Measurements from ENCODE around the gene RPH3AL. TPM values are rescaled to one million over a fixed set of nuclear protein-coding genes. Genes with fewer than 3 reads are reported as not detected.

RPH3AL gene
- total and polyA plus RNA-seq, 10 of the 15 experiments (the other 5 are each of a cell fraction or from before 2014, with no cell fraction given): 0.04 to 1.2 (median 0.47) TPM; not detected in 2

- WGBS (ENCODE audit: insufficient coverage, insufficient replicate concordance, low lambda C conversion rate, missing lambda C conversion rate): 64% methylated on average over 22 of the region's 22 CpGs
- no peak overlapping the region for H3K4me3 ChIP-seq
- ChIA-PET SMC1A (ENCODE audit: uncharacterized antibody, unreplicated experiment) (interaction anchor here (1.0 kb wide), 1 partner anchor 9 kb away, joined by 5 read pairs; no protein-coding TSS in a partner anchor), RAD21 (ENCODE audit: unreplicated experiment) (no interaction called here), POLR2A (no interaction called here), CTCF (no interaction called here)
- no peaks in the 10 kb centered on the region for H3K27me3 ChIP-seq (replicated peaks in 1 of 2; ENCODE audit: control insufficient read depth in 2 of 2, insufficient read depth in 2 of 2, low read length in 1 of 2)
- H3K27ac ChIP-seq (ENCODE audit: control insufficient read depth, insufficient read depth): no peak overlapping the region
- BruUV-seq (replicated peaks): no TSS peak
- H3K4me2 ChIP-seq (ENCODE audit: control insufficient read depth, insufficient read depth): no peak overlapping the region
- H3K9me3 ChIP-seq (replicated peaks; ENCODE audit: control insufficient read depth, insufficient read depth, low read length): no peaks in the 10 kb centered on the region
- no peak overlapping the region for H2AFZ ChIP-seq (ENCODE audit: control insufficient read depth, low read depth, low read length)
- in situ Hi-C loops (cut with MboI) (no loop called here), intact Hi-C loops (cut with micrococcal nuclease; ENCODE audit: unreplicated experiment) (no loop called here)
- H3K4me1 ChIP-seq (ENCODE audit: control insufficient read depth, insufficient read depth, low read length): no peaks in the 10 kb centered on the region
- H3K79me2 ChIP-seq (ENCODE audit: control insufficient read depth, insufficient read depth, low read length): no peaks in the 10 kb centered on the region
- H3K9ac ChIP-seq (ENCODE audit: control insufficient read depth, insufficient read depth, low read length): no peak overlapping the region
- H4K20me1 ChIP-seq (ENCODE audit: control insufficient read depth, insufficient read depth): no peaks in the 10 kb centered on the region
- FAIRE-seq: no peak
- no peak for ATAC-seq
- no peaks in the 10 kb centered on the region for H3K36me3 ChIP-seq (ENCODE audit: control insufficient read depth in 2 of 2, insufficient read depth in 2 of 2, low read length in 1 of 2)
- no peak for DNase-seq (ENCODE audit: low read depth, low spot score)
- TF ChIP-seq EP300 (IDR thresholded peaks at IDR 0.05; ENCODE audit: borderline replicate concordance in 1 of 2, control insufficient read depth in 1 of 2, low read depth in 2 of 2, low read length in 2 of 2): no peak
- TF ChIP-seq SIN3A (IDR thresholded peaks at IDR 0.05; ENCODE audit: low read depth, low read length): no peak
- no peak for TF ChIP-seq TARDBP (IDR thresholded peaks at IDR 0.05; ENCODE audit: borderline replicate concordance)
- TF ChIP-seq CUX1 (IDR thresholded peaks at IDR 0.05; ENCODE audit: insufficient replicate concordance, low read depth, low read length): no peak
- no peak for TF ChIP-seq ZNF217 (IDR thresholded peaks at IDR 0.05)
- no peak for TF ChIP-seq MAX (IDR thresholded peaks at IDR 0.05; ENCODE audit: low read depth, low read length)
- TF ChIP-seq SKIL (IDR thresholded peaks at IDR 0.05; ENCODE audit: low read depth, poor library complexity, severe bottlenecking): no peak
- no peak for TF ChIP-seq RAD51 (IDR thresholded peaks at IDR 0.05)
- no peak for TF ChIP-seq ZNF207 (IDR thresholded peaks at IDR 0.05; ENCODE audit: borderline replicate concordance)
- no peak for TF ChIP-seq SUZ12 (IDR thresholded peaks at IDR 0.05; ENCODE audit: unreplicated experiment)
- no peak for TF ChIP-seq ESRRA (IDR thresholded peaks at IDR 0.05; ENCODE audit: low read length)
- TF ChIP-seq EZH2 (IDR thresholded peaks at IDR 0.05; ENCODE audit: borderline replicate concordance, control insufficient read depth, low read depth, low read length): no peak
- TF ChIP-seq YBX1 (IDR thresholded peaks at IDR 0.05): no peak
- no peak for TF ChIP-seq MTA3 (IDR thresholded peaks at IDR 0.05; ENCODE audit: borderline replicate concordance, low read length)
- TF ChIP-seq NR2C2 (IDR thresholded peaks at IDR 0.05; ENCODE audit: borderline replicate concordance, control insufficient read depth, insufficient read length, low read depth): no peak
- no peak for TF ChIP-seq LARP7 (IDR thresholded peaks at IDR 0.05)
- no peak for TF ChIP-seq RFX5 (IDR thresholded peaks at IDR 0.05; ENCODE audit: low read depth, low read length)
Measured at GRCh38 chr17:259341-259976, 93.1 kb downstream of the RPH3AL start.
